ENCODE measurements around the gene PCOLCE2.

Gene PCOLCE2, protein sequence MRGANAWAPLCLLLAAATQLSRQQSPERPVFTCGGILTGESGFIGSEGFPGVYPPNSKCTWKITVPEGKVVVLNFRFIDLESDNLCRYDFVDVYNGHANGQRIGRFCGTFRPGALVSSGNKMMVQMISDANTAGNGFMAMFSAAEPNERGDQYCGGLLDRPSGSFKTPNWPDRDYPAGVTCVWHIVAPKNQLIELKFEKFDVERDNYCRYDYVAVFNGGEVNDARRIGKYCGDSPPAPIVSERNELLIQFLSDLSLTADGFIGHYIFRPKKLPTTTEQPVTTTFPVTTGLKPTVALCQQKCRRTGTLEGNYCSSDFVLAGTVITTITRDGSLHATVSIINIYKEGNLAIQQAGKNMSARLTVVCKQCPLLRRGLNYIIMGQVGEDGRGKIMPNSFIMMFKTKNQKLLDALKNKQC

GRCh38 chr3:142888481-142889211 lies at the start of gene PCOLCE2:
TSS of gene PCOLCE2 (minus strand) at chr3:142889083. CDS start at chr3:142888896, 187 bp downstream.
- DNase-seq (ENCODE audit: insufficient read length, low spot score): peak; percentile 43

GRCh38 chr3:142935963-142936362 lies 47.1 kb upstream of the PCOLCE2 start:
- FAIRE-seq: no peak
- DNase-seq (ENCODE audit: insufficient read length, low spot score): no peak

More at GRCh38 chr3:142888481-142889211, at the start of gene PCOLCE2:
- no peak for FAIRE-seq

- no peak for DNase-seq (ENCODE audit: insufficient read length, low spot score)
- peak; percentile 26 for FAIRE-seq
Observed at GRCh38 chr3:142934887-142935269, 46.0 kb upstream of the PCOLCE2 start.

- no peak for DNase-seq (ENCODE audit: insufficient read length, low spot score)
- no peak for FAIRE-seq
Observed at GRCh38 chr3:142934128-142934886, 45.4 kb upstream of the PCOLCE2 start.

GRCh38 chr3:142931222-142931621 lies 42.3 kb upstream of the PCOLCE2 start:
- no peak for FAIRE-seq
- DNase-seq (ENCODE audit: insufficient read length, low spot score): no peak

GRCh38 chr3:142930463-142930862 lies 41.6 kb upstream of the PCOLCE2 start:
- FAIRE-seq: no peak

DNA sequence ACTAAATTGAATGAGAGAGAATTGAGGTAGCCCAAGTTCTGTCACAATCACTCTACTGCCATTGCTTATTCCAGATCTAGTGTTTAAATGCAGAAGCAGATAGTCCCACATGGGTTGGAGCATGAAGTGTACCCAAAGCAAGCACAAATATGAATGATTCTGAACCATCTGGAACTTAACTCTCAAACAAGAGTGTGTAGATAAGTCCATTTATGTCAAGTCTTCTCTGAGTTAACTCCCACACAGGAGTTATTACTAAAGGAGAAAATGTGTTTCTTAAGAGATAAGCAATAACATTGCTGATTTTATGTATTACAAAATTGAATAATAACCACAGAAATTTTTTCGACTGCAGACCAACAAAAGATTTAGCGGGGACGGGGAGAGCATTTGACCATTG lies 41.0 kb upstream of the PCOLCE2 start:
- FAIRE-seq: no peak
- no peak for DNase-seq (ENCODE audit: insufficient read length, low spot score)

More at GRCh38 chr3:142930463-142930862, 41.6 kb upstream of the PCOLCE2 start:
- no peak for DNase-seq (ENCODE audit: insufficient read length, low spot score)

GRCh38 chr3:142929109-142929508 lies 40.2 kb upstream of the PCOLCE2 start:
- DNase-seq (ENCODE audit: insufficient read length, low spot score): peak; percentile 36
- peak; percentile 69 for FAIRE-seq

- FAIRE-seq: no peak
- no peak for DNase-seq (ENCODE audit: insufficient read length, low spot score)
Observed at GRCh38 chr3:142926368-142926944, 37.6 kb upstream of the PCOLCE2 start.

- DNase-seq (ENCODE audit: insufficient read length, low spot score): no peak
- FAIRE-seq: no peak
Observed at GRCh38 chr3:142925140-142925539, 36.3 kb upstream of the PCOLCE2 start.

GRCh38 chr3:142923694-142924093 lies 34.8 kb upstream of the PCOLCE2 start:
- DNase-seq (ENCODE audit: insufficient read length, low spot score) (no peak), FAIRE-seq (no peak)

DNA sequence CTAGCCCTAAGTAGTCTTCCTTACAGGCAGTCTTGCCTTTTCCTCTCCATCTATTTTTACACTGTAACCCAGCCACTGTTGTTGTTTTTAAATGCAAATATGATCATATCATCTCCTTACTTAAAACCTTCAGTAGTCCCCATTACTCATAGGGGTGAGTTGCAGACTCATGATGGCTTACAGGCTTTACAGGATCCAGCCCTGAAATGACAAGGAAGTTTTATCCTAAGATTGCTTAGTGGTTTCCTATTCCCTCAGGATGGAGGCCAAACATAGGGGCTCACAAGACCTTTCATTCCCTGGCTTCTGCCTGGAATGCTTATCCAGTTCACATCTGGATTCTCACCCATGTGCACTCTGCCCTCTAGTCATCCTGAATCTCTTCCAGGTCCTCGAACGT lies 27.7 kb upstream of the PCOLCE2 start:
- FAIRE-seq (no peak), DNase-seq (ENCODE audit: insufficient read length, low spot score) (no peak)

DNA sequence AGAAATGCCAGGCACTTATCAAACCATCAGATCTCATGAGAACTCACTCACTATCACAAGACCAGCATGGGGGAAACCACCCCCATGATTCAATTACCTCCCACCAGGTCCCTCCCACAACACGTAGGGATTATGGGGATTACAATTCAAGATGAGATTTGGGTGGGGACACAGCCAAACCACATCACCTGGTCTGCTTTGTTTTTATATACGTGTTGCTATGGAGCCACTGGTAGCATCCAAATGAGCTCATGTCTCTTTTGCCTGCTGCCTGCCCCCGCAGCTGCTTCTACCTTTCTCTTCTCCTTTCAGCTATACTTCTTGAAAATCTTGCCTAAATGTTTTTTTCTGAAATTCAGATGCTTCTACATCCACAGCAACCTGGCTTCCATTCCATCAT lies 26.8 kb upstream of the PCOLCE2 start:
- DNase-seq (ENCODE audit: insufficient read length, low spot score) (no peak), FAIRE-seq (no peak)

- DNase-seq (ENCODE audit: insufficient read length, low spot score): no peak
- FAIRE-seq: no peak
Observed at GRCh38 chr3:142914286-142914811, 25.5 kb upstream of the PCOLCE2 start.

- DNase-seq (ENCODE audit: insufficient read length, low spot score) (no peak), FAIRE-seq (no peak)
Observed at GRCh38 chr3:142913432-142913831, 24.5 kb upstream of the PCOLCE2 start.

GRCh38 chr3:142912402-142913172 lies 23.7 kb upstream of the PCOLCE2 start:
- DNase-seq (ENCODE audit: insufficient read length, low spot score) (no peak), FAIRE-seq (no peak)

DNA sequence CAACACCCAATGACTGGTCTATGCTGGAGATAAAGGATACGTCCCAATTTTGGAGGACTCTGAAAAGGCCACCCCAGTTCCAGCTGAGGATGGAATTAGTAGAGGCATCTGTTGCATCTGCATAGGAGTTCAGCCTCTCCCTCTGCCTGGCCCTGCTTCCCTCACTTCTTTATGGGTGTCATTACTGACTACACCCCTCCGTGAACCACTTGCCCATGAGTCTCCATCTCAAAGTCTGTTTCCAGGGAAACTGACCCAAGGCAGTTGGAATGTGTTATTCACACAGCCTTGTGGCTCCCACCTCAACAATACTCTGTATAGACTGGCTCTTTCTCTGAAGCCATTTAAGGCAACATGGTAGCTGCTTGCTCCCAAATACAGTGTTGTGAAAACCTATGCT lies 21.4 kb upstream of the PCOLCE2 start:
- FAIRE-seq (no peak), DNase-seq (ENCODE audit: insufficient read length, low spot score) (no peak)

GRCh38 chr3:142909282-142909681 lies 20.4 kb upstream of the PCOLCE2 start:
- FAIRE-seq (no peak), DNase-seq (ENCODE audit: insufficient read length, low spot score) (no peak)

GRCh38 chr3:142907996-142908395 lies 19.1 kb upstream of the PCOLCE2 start:
- DNase-seq (ENCODE audit: insufficient read length, low spot score) (no peak), FAIRE-seq (no peak)
